ENCODE measurements around the gene JARID2.
"Not testable (repeated sequence)": the region's sequence is repeated elsewhere in the genome, so short reads cannot be mapped to it uniquely, and the experiment has no call there.

Gene JARID2

DNA sequence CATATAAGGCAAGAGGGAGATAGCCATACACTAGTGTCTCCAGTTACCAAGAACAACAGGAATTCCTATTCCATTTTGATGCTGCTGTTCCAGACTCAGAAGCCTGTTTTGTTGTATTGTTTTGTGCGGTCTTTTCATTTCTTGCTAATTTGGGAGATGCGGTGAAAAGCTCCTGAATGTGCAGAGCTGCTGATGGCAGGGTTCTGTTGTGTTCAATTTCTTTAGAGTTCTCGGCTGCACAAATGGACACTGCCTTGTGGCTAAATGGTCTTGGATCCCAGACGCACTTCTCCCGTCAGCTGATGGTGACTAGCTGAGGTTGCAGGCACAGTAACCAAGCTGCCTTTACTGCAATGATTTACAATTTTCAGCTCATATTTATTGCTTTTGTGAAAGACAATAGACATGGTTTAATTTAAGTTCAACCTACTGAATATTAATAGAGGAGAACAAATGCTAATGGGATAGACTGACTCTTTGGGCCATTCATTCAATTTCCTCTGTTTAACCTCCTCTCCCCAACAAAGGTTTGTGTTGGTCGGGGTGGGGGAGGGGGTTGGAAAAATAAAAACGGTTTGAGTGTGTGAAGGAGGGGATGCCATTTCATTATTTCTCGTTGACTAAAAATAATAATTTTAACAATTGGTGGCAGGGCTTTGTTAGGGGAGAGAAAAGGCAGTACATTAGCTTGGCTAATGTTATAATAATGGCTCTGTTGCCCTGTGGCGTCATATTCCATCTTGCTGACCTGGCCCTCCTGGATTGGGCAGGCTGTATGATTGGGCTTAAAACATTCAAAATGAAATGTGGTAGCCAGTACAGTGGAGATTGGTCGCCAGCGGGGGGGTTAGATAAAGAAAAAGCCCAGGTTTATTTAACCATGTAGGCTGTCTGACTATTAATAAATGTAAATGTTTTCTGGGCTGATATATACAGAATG is 159.5 kb downstream of the JARID2 start:
- DNase-seq, result no peak

DNA sequence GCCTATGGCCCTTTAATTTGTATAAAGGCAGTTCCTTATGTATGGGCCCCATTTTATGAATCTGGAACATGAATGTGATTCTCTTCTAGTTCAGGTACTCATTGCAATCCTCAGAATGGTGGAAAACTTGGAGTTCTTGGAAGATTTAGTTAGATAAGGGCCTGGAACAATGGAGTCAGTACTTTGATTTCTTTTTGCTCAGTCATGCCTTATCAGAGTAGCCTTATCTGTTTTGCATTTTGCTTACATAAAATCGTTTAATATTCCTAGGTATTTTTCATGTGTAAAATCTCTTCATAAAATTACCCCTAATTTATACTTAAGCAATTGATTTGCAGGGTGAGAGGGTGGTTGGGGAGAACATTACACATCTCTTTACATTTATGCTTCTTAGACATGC is 160.6 kb downstream of the JARID2 start:
- DNase-seq, result no peak

- no peak for DNase-seq
Observed at GRCh38 chr6:15408008-15408407, 162.1 kb downstream of the JARID2 start.

GRCh38 chr6:15408758-15409157 is 162.9 kb downstream of the JARID2 start:
- DNase-seq, result no peak

GRCh38 chr6:15409301-15410125 is 163.6 kb downstream of the JARID2 start:
- no peak for DNase-seq

GRCh38 chr6:15410126-15410391 is 164.2 kb downstream of the JARID2 start:
- no peak for DNase-seq

DNA sequence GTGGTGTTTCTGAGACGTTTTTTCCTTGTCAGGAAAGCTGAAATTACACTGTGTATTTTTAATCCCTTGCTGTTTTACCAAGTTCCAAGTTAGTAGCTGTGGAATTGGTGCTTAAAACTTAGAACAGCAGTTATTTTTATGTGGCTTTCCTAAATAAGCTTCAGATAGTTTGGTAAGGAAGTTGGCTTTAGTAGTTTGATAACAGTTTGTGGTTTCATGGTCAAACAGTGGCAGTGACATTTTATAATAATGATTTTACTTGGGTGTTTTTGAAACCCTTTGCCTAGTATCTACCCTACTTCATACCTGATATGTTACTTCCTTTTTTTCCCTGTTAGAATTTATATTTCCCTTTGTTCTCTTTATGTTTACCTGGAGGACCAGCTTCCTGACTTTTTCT is 164.9 kb downstream of the JARID2 start:
- DNase-seq, result no peak

- no peak for DNase-seq
Observed at GRCh38 chr6:15411766-15412165, 165.9 kb downstream of the JARID2 start.

DNA sequence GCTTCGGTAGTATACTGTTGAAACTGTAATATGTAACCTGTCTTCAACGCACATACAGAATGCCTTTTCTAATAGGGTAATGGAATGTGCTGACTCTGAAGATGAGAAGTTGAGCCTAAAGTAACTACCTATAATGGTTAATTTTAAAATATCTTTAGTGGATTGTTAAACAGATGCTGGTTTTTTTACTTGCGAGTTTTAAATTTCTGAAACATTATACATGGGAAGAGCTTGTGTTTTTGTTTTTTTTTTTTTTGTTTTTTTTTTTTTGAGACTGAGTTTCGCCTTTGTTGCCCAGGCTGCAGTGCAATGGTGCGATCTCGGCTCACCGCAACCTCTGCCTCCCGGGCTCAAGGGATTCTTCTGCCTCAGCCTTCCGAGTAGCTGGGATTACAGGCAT is 166.9 kb downstream of the JARID2 start:
- no peak for DNase-seq

GRCh38 chr6:15413466-15414234 is 167.8 kb downstream of the JARID2 start:
- DNase-seq, result no peak

- DNase-seq, result no peak
Observed at GRCh38 chr6:15414235-15414612, 168.4 kb downstream of the JARID2 start.

- not testable (repeated sequence) for DNase-seq
Observed at GRCh38 chr6:15415622-15416021, 169.8 kb downstream of the JARID2 start.

DNA sequence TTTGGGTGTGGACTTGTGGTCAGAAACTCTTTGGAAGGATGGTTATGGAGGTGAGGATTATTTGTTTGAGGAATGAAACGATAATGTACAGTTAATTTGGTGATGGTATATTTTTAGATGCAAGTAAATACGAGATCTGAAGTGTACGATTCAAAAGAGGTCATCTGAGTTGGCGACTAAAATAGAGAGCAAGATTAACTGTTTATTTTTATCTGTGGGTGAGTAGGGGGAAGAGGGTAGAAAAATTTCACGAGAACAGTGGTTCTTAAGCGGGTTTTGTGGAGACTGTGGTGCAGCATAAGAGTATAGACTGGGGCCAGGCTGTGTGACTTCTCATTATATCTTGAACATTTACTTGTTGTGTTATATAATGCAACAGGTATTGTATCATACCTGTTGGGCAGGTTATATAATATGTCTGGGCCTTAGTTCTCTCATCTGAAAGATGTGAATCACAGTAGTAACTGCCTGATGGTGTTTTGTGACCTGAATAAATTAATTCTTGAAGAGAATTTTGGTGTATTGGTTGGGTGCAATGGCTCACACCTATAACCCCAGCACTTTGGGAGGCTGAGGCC is 171.2 kb downstream of the JARID2 start:
- no peak for DNase-seq

- peak; percentile 24 to 35 for DNase-seq
Observed at GRCh38 chr6:15417811-15418210, 171.9 kb downstream of the JARID2 start.

- no peak for DNase-seq
Observed at GRCh38 chr6:15419493-15419892, 173.6 kb downstream of the JARID2 start.

DNA sequence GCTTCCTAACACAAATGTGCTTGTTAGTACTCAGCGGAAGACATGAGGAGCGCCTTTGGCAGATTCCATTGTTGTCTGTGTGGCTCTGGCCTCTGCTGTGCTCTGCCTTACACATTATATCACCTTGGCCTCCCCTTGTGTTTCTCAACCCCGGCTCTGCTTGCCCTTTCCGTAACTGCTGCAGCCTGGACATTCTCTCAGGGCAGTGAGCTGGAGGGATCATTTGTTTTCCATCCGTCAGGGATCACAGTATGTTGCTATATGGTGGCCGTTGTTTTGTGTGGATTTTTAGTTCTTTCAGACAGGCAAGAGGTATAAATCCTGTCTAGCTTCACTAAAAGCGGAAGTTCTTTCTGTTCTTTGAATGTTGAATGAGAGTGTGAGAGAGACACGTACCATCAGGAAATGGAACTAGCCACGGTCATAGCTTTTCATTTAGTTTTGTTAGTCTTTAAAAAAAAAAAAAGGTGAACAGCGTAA is 175.1 kb downstream of the JARID2 start:
- no peak for DNase-seq

DNA sequence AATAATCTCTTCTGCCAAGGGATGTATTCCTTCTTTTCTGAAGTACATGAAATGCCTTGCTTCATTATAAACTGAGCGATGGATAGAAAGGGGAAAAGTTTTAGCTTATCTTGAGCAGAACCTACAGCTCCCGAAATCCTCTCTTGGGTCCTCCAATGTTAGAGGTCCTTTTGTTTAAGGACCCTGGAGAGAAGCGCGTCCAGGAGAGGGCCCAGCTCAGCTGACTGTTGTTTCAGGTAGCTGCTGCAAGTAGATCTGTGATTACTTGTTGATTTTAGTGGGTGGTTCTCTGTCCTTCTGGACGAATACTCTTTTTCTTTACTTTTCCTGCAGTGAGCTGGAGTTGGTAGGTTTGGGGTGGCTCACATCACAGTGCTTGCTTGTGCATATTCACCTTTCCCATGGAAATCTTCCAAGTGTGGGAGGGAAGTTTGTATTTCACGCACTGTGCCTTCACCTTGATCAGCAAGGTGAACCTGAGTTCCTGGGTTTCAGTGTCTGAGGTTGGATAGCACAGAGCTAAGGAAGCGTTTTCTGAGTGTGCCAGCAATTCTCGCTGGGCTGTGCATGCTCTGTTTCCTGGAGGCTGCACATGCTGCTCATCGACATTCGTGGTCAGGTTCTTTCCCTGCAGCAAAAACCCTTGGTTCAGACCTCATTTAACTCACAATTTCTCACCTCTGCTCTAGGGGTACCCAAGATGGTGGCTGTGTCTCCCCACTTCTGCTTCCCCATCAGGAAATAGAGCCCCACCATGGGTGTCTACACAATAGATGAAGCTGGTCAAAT is 176.3 kb downstream of the JARID2 start:
- DNase-seq, result no peak

GRCh38 chr6:15423286-15423993 is 177.6 kb downstream of the JARID2 start:
- no peak for DNase-seq

DNA sequence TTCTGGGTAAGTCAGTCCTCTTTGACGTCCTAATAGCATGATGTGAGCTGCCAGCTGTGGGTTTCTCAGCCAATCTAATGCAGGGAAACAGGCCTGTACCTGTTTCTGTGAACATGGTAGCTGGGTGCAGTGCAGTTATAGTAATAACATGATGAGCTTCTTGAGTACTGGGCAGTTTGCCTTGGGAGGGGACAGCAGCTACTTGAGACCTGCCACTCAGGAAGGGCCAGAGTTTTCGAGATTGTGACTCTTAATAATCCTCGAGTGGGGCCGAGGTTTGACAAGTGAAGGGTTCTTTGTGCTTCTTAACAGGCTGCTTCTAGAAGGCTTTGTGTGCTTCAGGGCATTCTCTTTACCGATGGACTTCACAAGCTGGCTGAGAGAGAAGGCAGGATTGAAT is 180.1 kb downstream of the JARID2 start:
- DNase-seq, result no peak

GRCh38 chr6:15426395-15426794 is 180.5 kb downstream of the JARID2 start:
- DNase-seq, result no peak

DNA sequence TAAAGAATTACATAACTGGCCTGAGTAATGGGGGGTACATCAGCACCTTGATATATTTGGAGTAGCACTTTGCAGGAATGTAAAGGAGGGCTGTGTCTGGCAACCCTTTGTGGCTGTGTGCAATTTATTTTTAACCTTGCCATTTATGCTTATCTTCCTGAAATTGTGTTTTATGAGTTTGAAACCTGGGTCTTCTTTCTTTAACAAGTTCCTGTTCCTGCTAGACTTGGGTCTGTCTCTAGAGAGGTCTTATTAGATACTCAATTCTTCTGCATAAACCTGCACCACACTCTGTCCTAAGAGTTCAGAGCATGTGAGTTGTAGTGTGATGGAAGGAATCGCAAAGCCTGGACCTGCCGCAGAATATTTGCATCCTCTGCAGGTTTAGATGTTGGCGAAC is 181.0 kb downstream of the JARID2 start:
- no peak for DNase-seq

All from activated CD4-positive, alpha-beta T cell treated with anti-CD3 and anti-CD28 coated beads, Interleukin-2, amount 50 U/mL, for 4 hours (primary cell).